A172 (cell line): ENCODE results near the gene PNPLA1. TPM values are rescaled to one million over a fixed set of nuclear protein-coding genes. Genes with fewer than 3 reads are reported as not detected.

Experiments used
- DNase-seq: peaks from one replicate; pipeline ENCODE4 v3.0.0-alpha.2; 2015; ENCODE audit warnings: low spot score
- total RNA-seq: library from RNA; depleted of rRNA; stranded (reverse); fragments of >200 nt; shearing (Covaris generic); gene quantifications from 2 replicates; pipeline ENCODE4 v1.2.3, GENCODE V29; 2014

Gene PNPLA1
- total RNA-seq, 1 experiment from 2014 or later = not detected

DNA sequence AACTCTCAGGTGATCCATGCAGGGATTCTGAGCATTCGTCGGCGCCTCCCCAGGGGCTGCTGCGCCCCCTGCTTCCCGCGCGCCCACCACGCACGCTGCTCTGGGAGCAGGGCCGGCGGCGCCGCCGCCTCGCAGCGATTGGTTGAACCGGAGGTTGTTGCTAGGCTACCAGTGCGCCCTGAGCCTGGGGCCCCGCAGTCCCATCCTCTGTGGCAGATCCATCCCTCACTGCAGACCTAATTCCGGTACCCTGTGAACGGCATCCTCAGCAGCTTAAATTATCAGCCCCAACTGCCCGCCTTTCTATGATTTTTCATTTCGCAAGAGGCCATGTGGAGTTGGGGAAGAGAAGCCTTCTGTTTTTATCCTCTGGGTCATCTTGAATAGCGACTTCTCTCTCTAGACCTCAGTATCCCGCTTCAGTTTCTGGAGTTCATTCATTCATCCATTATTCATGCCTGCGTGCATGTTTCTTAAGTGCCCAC is 15.4 kb downstream of the PNPLA1 start:
- no peak for DNase-seq

DNA sequence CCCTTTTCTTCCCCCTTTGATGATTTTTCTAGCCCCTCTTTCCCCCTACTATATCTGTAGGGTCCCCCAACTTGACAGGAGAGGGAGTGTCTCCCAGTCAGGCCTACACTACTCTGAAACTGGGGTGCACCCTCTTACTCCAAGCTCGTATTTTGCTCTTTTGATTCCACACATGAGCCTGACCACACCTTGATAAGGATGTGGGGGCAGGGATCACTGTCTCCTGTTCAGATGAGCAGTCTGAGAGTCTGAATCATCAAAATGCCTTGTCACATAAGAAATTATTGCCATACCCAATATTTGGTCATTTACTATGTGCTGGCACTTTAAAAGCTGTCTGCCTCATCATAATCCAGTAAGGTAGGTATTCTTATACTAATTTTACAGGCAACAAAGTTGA is 15.9 kb downstream of the PNPLA1 start:
- DNase-seq = peak; percentile 44

DNA sequence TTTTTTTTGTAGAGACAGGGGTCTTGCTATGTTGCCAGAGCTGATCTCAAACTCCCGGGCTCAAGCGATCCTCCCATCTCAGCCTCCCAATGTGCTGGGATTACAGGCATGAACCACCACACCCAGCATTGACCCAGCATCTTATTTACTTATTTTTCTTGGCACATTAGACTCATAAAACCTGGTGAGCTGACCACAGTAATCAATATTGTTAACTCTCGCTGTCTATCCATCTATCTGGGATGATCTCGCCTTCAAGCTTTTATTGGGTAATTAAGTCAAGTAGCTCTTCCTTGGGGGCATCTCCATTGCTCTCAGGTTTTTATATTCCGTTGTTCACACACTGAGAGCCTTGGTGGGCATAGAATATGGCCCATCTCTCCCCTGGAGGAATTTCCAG is 17.0 kb downstream of the PNPLA1 start:
- no peak for DNase-seq

DNA sequence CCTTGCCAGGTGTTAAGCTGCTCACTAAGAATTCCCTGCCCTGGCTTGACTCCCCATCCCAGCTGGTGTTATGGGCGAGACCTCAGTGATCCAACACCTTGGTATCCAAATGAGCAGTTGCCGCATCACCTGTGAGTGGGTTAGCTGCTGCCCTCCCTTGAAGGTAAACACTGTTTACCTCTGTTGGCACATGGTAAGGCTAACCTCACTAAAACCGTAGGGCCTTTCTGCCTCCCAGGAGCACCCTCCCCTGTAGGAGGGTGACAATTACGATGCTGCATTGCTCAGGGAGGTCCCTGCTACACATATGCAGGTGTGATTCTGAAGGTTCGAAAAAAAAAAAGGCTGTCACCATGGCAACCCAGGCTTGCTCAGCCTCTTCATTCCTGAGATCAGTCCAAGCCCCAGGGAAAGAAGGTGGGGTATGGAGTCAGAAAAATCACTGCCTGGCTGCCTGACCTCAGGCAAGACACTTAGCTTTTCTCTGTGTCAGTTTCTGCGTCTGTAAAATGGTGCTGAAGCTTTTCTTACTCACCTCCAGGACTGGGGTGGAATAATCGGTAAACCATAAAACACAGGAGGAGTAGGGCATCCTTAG is 19.5 kb downstream of the PNPLA1 start:
- DNase-seq = no peak

DNA sequence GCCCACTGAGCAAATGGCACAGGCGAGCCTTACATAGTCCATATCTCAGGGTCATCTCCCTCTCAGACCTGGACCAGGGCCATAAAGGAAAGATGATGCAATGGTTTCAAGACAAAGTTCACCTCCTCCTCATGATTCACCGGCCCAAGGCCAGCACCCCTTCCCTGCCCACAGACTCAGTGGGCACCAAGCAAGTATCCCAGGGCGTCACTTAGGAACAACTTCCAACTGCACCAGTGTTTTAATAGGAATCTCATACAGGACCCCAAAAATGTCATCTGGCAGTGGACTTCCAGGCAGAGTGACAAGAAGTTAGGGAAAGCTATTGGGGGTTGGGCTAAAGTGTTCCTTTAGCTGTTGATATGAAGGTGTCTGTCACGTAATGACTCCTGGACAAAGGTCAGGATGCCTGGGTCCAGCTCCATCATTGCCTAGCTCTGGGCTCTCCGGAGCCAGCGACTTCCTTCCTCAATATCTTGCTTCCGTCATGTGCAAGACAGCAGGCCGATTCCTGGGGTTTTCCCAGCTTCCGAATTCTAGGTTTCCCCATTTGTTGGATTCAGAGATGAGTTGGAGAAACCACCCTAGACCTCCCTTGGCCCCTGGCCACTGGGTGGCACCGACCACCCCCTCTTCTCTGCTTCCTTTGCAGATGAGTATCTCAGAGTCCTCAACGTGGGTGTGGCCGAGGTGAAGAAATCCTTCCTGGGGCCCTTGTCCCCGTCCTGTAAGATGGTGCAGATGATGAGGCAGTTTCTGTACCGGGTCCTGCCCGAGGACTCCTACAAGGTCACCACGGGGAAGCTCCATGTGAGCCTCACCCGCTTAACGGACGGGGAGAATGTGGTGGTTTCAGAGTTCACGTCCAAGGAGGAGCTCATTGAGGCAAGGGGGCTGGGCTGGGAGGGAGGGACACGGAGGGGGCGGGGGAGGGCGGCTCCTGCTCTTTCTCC is 21.1 kb downstream of the PNPLA1 start:
- peak; percentile 36 for DNase-seq

DNA sequence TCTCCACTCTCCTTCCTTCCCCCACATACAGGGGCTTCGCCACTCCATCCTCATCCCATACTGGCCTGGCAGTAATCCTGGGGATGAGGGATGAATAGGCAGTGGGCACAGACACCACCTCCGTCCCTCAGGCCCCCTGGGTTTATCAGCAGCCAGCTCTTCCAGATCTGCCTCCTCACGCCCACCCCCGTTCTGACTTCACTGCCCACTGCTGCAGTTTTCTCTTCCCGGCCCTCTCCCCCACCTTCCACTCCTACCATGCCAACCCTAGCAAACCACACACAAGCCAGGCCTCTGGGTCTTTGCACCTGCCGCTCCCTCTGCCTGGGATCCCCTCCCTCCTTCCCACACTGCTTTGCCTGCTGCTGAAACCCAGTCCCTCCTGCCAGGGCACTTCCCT is 22.3 kb downstream of the PNPLA1 start:
- DNase-seq = no peak

DNA sequence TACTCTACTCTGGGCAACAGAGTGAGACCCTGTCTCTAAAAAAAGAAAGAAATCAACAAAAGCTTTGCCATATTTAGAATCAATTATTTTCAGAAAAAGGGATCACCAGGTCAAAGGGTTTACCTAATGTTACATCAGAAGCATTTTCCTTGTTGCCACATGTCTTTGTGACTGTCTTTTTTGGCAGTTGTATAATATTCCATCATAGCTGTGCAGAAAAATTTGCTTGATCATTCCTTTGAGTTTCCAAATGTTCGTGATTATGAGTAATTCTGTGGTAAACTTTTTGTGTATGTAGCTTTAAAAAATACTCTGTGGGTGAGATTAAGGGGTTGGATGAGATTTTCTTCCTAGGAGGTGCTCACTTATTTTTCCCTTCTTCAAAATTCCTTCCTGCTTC is 26.4 kb downstream of the PNPLA1 start:
- DNase-seq = no peak

DNA sequence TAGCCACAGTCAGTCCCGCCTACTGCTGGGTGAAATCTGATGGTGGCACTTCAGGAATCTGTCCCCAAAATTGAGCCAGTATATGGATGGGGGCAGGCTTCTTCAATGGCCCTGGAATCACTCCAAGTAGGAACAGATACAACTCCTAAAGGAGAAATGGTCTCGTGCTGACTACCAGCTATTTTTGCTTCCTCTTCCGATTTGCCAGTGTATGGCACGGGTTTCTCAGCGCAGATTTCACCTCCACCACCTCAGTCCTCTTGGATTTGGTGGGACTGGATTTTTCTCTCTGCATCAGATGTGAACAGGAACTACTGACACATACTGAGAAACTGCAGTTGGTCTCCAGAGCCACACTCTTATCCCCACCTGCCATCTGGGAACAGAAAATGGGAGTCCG is 27.2 kb downstream of the PNPLA1 start:
- DNase-seq = no peak

DNA sequence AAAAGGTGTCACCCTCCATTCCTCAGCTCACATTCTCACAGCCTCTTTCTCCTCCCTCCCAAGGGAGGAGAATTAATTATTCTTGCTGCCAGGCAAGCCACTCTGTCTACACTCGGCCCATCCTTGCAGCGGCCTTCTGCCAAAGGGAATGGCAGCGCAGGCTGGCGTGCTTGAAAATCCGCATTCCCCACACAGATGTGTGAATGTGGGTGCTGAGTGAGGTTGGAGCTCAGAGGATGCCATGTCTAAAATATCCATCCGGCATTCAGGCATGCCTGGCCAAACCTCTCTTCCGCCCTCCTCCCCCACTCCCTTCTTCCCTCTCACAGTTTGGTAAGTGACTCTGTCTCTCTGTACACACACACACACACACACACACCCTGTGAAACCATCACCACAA is 27.7 kb downstream of the PNPLA1 start:
- DNase-seq = no peak

DNA sequence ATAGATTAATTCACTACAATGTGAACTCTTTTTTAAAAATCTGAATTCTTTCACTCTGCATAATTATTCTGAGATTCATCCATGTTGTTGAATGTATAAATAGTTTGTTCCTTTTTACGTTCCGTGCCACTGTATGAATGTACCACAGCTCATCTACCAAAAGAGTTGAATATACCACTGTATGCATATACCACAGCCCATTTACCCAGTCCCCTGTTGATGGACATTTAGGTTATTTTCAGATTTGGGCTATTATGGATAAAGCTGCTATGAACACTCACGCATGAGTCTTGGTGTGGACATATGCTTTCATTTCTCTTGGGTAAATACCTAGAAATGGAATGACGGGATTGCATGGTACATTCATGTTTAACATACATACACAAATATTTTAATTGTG is 28.2 kb downstream of the PNPLA1 start:
- no peak for DNase-seq

DNA sequence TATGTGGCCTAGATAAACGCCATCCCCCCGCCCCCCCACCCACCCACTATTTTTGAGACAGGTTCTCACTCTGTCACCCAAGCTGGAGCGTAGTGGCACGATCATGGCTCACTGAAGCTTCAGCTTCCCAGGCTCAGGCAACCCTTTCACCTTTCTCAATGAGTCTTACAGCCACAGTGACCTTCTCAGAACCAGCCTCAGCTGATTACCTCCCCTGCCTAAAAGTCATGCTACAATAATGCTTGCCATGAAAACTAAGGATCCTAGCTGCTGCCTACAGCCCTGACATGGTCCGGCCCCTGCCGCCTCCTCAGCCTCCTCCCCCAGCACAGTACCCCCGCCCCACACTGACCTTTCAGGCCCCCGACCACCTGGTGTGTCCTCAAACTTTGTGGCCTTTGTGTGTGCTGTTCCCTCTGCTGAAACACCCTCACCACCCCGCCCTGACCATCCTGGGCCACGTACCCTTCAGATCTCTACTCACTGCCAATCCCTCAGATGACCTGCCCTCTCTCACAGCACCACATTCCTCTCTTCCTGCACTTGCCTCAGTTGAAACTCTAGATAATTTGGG is 31.3 kb downstream of the PNPLA1 start:
- DNase-seq = no peak

DNA sequence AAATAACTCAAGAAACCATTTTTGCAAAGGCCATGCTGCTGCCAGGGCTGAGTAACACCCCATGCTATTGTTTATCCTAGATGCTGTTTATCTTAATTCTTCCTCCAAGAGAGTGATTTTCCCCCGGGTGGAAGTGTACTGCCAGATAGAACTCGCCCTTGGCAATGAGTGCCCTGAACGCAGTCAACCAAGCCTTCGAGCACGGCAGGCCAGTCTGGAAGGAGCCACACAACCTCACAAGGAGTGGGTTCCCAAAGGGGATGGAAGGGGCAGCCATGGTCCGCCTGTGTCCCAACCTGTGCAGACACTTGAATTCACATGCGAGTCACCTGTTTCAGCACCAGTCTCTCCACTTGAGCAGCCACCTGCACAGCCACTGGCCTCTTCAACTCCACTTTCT is 31.9 kb downstream of the PNPLA1 start:
- no peak for DNase-seq

DNA sequence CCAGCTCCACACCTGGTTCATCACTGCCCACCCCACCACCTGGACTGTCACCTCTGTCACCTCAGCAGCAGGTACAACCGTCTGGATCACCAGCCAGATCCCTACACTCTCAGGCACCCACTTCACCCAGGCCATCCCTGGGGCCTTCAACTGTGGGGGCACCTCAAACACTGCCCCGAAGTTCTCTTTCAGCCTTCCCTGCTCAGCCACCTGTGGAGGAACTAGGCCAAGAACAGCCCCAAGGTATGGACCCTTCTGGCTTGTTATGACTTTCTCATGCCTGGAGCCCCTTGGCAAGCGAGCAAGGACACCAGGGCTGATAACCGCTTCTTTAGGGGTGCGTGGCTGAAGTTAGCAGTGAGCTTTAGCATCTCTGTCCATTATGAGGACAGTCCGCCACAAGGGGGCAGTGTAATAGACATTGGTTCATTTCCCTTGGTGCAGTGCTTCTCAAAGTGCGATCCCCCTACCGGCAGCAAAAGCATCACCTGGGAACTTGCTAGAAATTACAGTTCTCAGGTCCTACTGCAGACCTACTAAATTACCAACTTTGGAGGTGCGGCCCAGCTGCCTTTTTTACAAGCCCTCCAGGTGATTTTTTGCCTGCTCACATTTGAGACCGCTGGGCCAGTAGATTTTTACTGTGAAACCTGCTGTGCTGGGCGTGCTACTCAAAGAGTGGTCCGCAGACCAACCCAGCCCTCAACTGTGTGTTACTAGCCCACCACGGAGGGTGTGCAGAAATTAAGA is 32.5 kb downstream of the PNPLA1 start:
- DNase-seq = peak; percentile 91

DNA sequence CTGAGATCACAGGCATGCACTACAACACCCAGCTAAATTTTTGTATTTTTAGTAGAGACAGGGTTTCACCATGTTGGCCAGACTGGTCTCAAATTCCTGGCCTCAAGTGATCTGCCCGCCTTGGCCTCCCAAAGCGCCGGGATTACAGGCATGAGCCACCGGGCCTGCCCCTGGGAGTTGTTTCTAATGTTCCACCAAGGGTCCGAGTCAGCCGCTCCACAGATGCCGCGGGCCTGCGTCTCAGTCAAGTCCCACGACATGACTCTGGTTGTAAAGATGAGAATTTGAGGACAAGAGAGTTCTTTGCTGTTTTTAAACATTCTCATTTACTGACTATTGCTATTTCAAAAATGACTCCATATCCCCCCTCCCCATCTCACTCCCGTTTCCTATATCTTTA is 36.0 kb downstream of the PNPLA1 start:
- DNase-seq = no peak

DNA sequence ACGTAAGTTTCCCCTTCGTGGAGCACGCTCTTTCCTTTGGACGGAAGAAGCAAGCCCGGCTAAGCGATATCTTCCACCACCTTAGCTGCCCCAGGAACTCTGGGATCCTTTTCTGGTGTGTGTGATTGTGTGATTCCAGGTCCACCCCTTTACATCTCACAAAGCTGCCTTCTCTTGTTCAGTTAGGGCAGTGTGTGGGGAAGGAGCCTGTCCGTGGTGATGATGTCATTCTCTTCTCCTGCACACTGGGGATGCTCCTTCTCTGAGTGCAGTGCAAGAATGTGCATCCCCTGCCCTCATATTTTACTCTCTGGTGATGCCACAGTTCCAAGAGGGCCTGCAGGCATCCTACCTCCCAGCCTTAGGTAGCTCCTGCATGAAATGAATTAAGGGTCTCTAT is 36.5 kb downstream of the PNPLA1 start:
- DNase-seq = no peak

DNA sequence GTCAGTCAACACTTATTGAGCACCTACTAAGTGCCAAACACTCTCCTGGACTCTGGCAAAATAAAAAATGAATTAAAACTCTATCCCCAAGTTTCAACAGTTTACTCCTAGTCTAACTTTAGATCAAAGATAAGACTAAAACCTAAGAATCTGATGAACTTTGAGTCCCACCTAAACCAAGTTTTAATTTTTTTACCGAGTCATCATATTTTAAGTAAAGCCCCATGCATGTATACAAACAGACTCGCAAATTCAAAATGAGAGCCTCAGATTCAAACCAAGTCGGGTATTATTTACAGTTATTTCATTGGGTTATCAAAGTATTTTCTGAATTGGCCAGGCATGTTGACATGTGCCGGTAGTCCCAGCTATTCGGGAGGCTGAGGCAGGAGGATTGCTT is 38.7 kb downstream of the PNPLA1 start:
- no peak for DNase-seq

DNA sequence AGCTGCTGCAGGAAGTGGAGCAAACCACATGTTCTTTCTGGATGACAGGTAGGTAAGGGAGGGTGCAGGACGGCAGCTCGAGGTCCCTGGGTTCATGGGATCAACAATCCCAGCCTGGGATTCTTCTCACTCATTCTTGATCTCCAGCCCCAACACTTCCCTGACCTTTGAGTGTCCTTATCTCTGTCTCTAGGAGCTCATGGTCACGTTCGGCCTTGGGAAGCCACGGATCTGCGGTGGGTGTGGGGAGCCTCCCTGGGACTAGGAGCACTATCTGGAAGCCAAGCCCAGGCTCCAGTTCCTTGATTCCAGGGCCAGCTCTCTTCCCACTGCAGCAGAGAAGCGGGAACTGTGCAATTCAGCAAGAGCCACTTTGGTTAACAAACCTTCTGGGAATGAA is 39.3 kb downstream of the PNPLA1 start:
- no peak for DNase-seq

DNA sequence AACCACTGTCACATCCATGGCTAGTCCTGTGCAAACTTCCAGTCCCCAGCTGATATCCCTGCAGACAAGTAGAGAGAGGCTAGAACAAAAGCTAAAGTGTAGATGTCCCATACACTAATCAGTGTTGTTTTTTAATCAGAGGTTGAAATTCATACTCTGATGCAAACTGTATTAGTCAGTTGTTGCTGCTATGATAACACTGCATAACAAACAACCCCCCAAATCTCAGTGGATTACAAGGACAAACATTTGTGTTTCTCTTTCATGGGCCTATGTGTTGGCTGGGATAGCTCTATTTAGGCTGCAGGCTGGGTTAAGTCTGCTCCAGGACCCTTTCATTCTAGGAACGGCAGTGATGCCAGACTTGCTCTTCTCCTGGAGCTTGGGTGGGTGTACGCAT is 40.0 kb downstream of the PNPLA1 start:
- no peak for DNase-seq

DNA sequence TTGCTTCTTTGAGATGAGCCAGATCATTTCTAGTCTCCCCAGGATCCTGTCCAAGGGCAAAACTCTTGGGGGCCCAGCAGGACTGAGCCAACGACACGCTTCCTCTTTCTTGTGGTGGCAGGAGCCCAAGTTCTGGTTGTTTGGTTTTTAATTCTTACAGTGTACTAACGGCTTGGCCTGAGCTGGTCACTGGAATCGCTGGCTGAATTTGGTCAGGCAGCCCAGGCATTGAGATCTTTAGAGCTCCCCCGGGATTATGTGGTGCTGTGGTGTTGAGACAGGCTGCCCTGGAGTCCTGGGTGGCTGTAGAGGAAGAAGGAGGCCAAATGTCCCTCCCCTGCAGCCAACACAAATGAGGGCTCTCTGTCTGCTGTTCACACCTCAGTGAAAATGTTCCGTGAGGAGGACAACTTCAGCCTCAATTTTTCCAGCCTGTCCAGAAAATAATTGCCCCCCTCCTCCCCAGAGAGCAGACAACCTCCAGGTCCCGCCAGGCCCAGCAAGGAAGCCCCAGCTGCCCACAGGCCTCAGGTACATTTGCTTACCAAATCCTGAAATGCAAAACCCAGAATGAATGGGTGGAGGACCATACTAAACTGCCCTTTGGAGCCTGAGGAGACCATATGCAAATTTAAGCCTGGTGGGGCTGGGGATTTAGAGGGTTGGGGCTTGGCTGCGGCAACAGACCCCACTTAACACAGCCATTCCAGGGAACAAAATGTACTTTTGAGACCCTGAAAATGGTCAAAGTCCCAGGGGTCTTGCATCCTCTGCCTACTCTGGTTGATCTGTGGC is 43.2 kb downstream of the PNPLA1 start:
- no peak for DNase-seq

DNA sequence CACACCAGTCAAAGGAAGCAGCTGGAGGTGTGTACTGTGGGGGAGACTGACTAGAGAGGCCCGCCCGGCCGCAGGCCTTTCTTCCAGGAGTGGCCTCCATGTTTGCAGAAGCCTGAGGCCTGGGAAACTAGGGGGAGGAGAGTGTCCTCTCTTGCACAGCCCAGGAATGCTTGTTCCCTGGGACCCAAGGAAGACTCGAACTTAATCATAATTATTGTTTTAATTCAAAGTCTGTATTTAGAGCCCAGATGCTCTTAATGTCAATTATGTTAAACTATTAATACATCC is 43.7 kb downstream of the PNPLA1 start:
- no peak for DNase-seq

DNA sequence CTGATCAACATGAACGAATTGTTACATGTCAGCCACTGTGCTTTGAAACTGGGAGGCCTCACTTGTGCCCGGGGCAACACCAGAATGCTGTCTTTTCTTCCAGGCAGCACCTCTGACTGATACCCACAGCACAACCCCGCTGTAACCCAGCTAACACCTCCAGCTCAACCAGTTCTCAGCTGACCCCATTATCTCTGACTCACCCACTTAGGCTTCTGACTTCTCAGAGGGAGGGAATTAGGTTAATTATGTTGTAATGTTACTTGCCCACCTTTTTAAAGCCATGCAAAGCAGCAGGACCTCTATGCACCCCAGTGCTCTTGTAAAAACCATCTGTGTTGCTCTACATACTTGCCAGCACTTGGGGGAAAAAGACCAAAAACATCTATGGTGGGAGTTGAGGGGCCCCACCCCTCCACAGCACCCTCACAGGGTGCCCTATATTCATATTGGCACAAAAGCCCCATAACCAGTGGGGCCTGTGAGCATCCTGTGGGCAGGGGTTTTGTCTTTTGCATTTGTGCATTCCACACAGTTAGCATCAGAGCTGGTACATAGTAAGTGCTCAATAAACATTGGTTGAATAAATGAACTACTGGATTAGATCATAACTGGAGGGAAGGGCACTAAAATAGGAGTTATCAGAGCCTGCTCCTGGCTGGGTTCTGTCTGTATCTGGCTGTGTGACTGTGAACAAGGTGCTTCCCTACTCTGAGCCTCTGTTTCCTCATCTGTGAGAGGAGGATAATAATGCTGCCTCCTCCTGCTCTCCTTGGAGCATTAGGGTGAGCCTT is 44.6 kb downstream of the PNPLA1 start:
- DNase-seq = peak; percentile 70
